ENCODE results near the gene SOX18. TPM values are rescaled to one million over a fixed set of nuclear protein-coding genes. Genes with fewer than 3 reads are reported as not detected.
"Not testable (repeated sequence)": the region's sequence is repeated elsewhere in the genome, so short reads cannot be mapped to it uniquely, and the experiment has no call there.

Gene SOX18
- total RNA-seq, 4 donors from 2014 or later = 1.1 to 7.3 (median 4.3) TPM

- WGBS, 2 donors = 50% methylated on average over 4 to 9 of the region's 9 CpGs
- intact Hi-C loops (cut with DNase I; ENCODE audit: low total_unique reads) = no loop called here
- TF ChIP-seq CTCF (IDR thresholded peaks at IDR 0.05) (no peak), POLR2A (IDR thresholded peaks at IDR 0.05) (no peak)
- DNase-seq (ENCODE audit: low spot score in 2 of 2) = no peak
- no peak overlapping the region for H3K4me3 ChIP-seq (ENCODE audit: low read depth, poor library complexity, severe bottlenecking)
Measured at GRCh38 chr20:64093013-64093503, 43.6 kb upstream of the SOX18 start.

DNA sequence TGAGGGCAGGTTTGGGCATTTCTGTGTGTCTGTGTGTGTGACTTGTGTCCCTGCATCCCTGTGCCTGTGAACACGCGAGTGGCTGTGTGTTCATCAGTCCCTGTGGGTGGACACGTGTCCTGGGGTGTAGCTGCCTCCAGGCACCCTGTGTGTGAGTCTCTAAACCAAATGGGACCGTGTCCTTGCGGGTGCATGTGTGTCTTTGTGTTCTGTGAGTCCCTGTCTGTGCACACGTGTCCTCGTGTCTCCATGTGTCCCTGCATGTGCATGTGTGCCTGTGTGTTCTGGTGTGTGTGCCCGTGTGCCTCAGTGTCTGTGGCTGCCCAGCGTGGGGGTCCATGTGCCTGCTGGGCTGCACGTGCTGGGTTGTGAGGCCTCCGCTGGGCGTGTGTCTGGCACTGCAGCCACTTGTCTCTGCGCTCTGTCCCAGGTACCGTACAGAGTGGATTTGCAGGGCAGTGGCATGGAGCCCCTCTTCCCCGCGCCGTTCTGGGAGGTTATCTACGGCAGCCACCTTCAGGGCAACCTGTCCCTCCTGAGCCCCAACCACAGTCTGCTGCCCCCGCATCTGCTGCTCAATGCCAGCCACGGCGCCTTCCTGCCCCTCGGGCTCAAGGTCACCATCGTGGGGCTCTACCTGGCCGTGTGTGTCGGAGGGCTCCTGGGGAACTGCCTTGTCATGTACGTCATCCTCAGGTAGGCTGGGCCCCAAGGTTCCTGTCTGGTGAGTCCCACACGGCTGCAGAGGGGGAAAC is 43.0 kb upstream of the SOX18 start:
- WGBS, 2 donors = 33 to 39% methylated on average over 21 to 26 of the region's 27 CpGs
- DNase-seq (ENCODE audit: low spot score in 2 of 2) = no peak
- TF ChIP-seq CTCF (IDR thresholded peaks at IDR 0.05) (no peak), POLR2A (IDR thresholded peaks at IDR 0.05) (no peak)
- no peak overlapping the region for H3K4me3 ChIP-seq (ENCODE audit: low read depth, poor library complexity, severe bottlenecking)
- intact Hi-C loops (cut with DNase I; ENCODE audit: low total_unique reads) = no loop called here

GRCh38 chr20:64091770-64092169 is 42.3 kb upstream of the SOX18 start:
- TF ChIP-seq CTCF (IDR thresholded peaks at IDR 0.05) = no peak
- TF ChIP-seq POLR2A (IDR thresholded peaks at IDR 0.05) = no peak
- WGBS, 2 donors = 25 to 30% methylated on average over 10 to 16 of the region's 16 CpGs
- no peak for DNase-seq (ENCODE audit: low spot score in 2 of 2)
- no peak overlapping the region for H3K4me3 ChIP-seq (ENCODE audit: low read depth, poor library complexity, severe bottlenecking)
- intact Hi-C loops (cut with DNase I; ENCODE audit: low total_unique reads) = no loop called here

DNA sequence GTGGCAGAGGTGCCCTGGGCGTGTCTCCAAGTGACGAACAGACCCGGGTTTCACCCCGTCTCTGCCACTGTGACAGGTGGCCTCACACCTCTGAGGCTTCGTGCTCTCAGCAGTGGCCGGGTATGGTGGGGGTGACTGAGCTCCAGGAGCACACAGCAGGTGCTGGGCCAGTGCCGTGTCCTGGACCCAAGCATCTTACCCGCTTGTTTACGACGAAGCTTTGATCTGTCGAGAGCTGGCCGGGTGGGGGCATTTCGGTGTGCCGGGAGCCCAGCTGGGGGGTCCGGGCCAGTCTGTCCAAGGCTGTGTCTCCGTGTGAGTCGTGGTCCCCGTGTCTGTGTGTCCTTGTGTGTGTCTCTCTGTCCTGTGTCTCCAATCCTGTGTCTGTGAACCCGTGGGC is 41.9 kb upstream of the SOX18 start:
- intact Hi-C loops (cut with DNase I; ENCODE audit: low total_unique reads) = no loop called here
- WGBS, 2 donors = 81 to 86% methylated on average over 8 to 13 of the region's 19 CpGs
- no peak for DNase-seq (ENCODE audit: low spot score in 2 of 2)
- no peak for TF ChIP-seq CTCF (IDR thresholded peaks at IDR 0.05)
- TF ChIP-seq POLR2A (IDR thresholded peaks at IDR 0.05) = no peak
- H3K4me3 ChIP-seq (ENCODE audit: low read depth, poor library complexity, severe bottlenecking) = no peak overlapping the region

- TF ChIP-seq POLR2A (IDR thresholded peaks at IDR 0.05) = no peak
- no peak for TF ChIP-seq CTCF (IDR thresholded peaks at IDR 0.05)
Measured at GRCh38 chr20:64090165-64090564, 40.7 kb upstream of the SOX18 start.

DNA sequence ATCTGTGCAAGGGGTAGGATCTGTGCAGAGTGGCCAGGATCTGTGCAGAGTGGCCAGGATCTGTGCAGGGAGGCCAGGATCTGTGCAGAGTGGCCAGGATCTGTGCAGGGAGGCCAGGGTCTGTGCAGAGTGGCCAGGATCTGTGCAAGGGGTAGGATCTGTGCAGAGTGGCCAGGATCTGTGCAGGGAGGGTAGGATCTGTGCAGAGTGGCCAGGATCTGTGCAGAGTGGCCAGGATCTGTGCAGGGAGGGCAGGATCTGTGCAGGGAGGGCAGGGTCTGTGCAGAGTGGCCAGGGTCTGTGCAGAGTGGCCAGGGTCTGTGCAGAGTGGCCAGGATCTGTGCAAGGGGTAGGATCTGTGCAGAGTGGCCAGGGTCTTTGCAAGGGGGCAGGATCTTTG is 39.1 kb upstream of the SOX18 start:
- intact Hi-C loops (cut with DNase I; ENCODE audit: low total_unique reads); H3K4me3 ChIP-seq (ENCODE audit: low read depth, poor library complexity, severe bottlenecking); DNase-seq (ENCODE audit: low spot score in 2 of 2): not testable (repeated sequence)

More at GRCh38 chr20:64090165-64090564, 40.7 kb upstream of the SOX18 start:
- H3K4me3 ChIP-seq (ENCODE audit: low read depth, poor library complexity, severe bottlenecking) = no peak overlapping the region
- no peak for DNase-seq (ENCODE audit: low spot score in 2 of 2)
- intact Hi-C loops (cut with DNase I; ENCODE audit: low total_unique reads) = no loop called here
- WGBS, 2 donors = 48 to 53% methylated on average over 4 to 9 of the region's 10 CpGs

DNA sequence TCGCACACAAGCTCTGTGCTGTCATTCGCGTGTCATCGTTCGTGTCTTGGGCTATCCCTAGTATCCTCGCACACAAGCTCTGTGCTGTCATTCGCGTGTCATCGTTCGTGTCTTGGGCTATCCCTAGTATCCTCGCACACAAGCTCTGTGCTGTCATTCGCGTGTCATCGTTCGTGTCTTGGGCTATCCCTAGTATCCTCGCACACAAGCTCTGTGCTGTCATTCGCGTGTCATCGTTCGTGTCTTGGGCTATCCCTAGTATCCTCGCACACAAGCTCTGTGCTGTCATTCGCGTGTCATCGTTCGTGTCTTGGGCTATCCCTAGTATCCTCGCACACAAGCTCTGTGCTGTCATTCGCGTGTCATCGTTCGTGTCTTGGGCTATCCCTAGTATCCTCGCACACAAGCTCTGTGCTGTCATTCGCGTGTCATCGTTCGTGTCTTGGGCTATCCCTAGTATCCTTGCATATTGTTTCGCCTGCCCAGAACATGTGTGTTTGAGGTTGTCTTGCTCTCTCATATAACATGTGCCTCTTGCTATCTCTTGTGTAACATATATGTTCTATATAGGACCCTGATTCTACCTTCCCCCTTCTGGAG is 37.9 kb upstream of the SOX18 start:
- intact Hi-C loops (cut with DNase I; ENCODE audit: low total_unique reads); DNase-seq (ENCODE audit: low spot score in 2 of 2); H3K4me3 ChIP-seq (ENCODE audit: low read depth, poor library complexity, severe bottlenecking): not testable (repeated sequence)
- WGBS, 2 donors = 92 to 98% methylated on average over 6 to 10 of the region's 36 CpGs

Measured in lower leg skin (tissue), 4 donors.